Stimulated activated CD4-positive, alpha-beta T cell treated with anti-CD3 and anti-CD28 coated beads, Interleukin-2, amount 100 ng/mL, for 48 hours (primary cell): ENCODE measurements around the gene PPARD.
"Not testable (repeated sequence)": the region's sequence is repeated elsewhere in the genome, so short reads cannot be mapped to it uniquely, and the experiment has no call there.

Experiments
- DNase-seq, 2 donors: peaks; one replicate each; pipeline ENCODE4 v3.0.0-alpha.2; 2020

PPARD gene

DNA sequence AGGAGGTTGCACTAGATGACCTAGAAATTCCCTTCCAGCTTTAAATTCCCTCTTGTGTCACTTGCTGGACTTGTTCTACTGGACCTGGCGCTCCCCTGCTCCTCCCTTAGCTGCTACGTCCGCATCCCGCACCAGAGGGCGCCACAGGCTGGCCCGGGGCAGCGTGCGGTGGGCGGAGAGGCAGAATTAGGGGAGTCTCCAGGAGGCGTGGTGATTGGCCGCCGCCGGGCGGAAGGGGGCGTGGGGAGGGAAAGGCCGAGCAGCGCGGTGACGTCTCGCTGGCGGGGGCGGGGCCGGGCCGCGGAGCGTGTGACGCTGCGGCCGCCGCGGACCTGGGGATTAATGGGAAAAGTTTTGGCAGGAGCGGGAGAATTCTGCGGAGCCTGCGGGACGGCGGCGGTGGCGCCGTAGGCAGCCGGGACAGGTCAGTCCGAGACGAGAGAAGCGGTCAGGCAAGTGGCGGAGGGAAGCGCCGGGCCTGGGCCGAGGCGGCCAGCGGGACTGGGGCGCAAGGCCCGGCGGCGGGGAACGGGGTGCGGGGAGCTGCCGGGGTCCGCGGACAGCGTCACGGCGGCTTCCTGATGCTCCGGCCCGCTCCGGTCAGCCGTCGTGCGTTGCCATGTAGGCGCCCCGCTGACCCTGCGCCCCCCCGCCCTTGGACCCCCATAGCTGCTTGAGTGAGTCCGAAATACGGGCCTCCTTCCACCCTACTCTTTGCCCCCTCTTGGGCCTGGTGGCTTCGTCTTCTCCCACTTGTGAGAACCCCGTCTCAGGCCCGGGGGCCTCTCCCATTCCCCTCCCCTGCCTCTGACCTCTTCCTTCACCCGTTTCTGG lies at the start of gene PPARD:
TSS of gene PPARD (plus strand) at position 301 of the 834 bp plus-strand sequence. CDS start 68,530 bp downstream, outside the sequence.
- peak; percentile 99 for DNase-seq

DNA sequence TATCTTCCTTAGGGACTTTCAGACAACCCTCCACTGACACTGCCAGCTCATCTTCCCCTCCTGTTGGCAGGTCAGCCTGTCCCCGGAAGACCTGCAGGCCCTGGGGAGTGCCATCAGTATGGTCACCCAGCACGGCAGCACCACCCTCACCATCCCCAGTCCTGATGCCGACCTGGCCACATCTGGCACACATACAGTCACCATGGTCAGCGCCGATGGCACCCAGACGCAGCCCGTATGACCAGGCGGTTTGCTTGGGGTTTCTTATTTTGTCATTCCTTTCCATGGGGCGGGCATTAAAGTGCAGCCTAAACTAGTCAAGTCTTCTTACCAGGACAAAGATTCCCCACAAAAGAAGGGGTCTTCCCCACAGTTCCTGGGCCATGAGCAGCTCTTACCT lies 48.7 kb upstream of the PPARD start:
- no peak for DNase-seq

DNA sequence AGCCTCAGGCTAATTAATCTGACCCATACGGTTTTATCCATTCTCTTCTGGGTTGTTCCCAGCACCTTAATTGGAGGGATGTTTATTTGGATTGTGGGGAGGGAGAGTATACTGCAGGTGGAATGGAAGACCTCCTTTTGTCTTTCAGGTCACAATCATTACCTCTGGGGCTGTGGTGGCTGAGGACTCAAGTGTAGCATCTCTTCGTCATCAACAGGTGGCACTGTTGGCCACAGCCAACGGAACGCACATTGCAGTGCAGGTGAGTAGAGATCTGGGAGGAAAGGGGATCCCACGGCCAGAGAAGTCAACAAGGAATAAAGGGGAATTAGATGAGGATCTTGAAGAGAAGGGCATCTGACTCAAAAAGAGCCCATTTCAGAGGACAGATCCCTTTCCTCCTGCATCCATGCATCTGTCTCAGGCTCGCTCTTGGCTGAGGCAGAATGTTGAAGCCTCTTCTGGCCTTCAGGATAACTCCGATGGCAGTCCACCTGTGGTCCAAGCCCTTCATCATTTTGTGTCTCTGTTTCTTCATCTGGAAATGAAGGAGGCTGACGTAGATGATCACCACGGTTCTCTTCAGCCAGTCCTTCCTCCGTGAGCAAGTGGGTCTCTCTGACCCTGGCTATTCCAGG lies 47.9 kb upstream of the PPARD start:
- DNase-seq: peak in 1 of 2 donors; percentile 39

DNA sequence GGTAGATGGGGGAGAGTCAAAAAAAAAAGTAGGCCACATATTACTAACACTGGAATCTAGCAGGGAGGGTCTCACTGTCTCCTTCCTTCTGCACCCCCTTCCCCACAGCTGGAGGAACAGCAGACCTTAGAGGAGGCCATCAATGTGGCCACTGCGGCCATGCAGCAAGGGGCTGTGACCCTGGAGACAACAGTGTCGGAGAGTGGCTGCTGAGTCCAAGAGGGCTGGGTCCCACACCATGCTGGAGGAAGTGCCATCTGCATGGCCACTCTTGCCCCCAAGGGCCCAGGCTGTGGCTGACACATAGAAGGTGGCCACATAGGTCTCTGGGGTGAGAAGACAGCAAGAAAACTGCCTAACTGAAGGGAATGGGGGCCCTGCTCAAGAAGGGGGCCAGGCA lies 47.3 kb upstream of the PPARD start:
- DNase-seq: no peak

DNA sequence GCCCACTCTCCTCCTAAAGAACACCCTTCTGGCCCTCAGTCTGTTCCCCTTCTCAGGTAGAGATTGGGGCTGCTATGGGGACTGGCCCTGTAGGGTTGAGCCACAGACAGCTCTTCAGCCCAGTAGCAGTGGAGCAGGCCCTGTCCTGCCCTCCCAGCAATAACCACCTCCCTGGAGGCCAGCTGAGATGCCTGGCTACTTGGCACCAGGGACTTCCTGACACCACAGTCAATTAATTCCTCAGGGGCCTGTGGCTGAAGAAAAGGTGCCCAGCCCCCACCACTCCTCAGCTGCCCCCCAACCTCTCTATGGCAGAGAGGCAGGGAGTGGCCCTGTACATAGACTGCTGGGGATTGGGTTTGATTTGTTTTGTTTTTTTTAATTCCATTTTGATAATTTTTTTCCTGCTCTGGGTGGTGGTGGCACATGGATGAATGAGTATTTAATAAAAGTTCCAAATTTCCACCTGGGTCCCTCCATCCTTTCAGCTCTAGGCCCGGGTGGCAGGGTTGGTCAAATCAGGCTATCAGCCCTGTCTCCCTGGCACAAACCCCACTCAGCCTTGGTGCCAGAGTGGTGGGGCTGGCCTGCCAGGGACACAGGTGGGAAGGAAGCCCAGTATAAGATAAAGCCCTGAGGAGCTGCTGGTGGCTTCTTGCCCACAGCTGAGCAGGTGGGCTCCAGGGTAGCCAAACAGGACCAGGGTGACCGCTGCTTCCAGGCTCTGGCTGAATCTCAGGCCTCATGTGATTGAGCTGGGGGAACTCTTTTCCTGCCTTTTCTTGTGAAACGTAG lies 46.6 kb upstream of the PPARD start:
- no peak for DNase-seq

DNA sequence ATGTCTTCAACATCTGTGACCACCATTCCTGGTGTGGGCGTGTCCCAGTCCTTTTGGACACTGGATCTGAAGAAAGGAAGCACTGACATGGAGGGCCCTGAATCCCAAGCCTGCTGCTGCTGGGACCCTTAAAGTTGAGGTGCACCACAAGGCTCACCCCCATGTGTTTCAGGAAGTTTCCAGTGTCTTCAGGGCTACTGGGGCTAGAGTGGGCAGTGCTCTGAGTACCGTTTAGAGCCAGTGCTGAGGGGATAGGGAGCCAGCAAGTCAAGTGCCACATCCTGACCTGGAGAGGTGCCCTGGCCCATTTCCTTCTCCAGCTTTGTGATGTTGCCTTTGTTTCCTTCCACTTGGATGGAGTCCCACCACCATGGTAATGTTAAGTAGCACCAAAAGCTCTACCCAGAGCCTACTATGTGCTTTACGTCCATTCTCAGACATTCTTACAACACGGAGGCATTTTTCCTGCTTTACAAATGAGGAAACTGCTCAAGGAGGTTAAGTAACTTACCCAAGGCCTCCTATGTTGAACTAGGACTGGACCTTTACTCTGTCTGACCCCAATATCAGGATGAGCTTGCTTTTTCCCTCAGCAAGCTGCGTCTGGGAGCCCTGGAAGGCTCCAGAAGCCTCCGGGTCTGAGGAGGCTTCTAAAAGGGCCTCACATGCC lies 45.3 kb upstream of the PPARD start:
- no peak for DNase-seq

DNA sequence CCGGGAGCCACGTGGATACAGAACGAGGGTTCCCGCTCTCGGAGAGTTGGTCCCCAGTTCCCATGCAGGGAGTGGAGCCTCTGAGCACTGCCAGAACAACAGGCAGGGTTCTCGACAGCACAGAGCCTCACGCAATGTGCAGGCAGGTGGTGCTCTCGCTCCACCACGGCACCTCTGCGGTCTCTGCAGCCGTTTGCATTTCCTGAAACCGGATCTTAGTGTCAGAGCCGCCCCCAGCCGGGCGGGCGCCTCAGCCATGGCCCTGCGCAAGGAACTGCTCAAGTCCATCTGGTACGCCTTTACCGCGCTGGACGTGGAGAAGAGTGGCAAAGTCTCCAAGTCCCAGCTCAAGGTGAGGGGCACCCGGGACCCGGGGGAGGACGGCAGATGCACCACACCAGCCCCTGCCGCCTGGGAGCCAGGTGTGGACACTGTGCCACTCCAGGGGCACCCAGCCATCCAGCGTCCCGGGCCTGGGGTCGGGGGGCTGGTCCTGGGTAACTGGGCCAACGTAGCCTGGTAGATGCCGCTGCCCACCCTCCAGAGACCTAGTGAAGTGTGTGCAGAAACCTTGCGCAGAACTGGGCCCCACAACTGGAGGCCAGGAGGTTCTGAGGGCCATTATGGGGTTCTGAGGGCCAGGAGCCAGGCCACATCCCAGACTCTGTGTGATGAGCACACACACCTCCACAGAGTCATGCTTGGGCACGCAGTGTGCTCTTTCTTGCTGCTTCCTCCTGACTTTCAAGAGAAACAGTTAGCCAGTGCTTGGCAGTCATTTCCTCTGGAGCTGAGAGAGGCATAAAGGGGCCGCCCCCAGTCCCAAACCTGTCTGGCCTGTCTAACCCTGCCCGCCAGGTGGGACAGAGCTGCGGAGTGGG lies 44.5 kb upstream of the PPARD start, which contains the start of gene DEF6:
TSS of gene DEF6 (plus strand) at position 218 of the 881 bp plus-strand sequence. CDS start at position 257, 39 bp downstream.
- DNase-seq: peak; percentile 74 to 78

DNA sequence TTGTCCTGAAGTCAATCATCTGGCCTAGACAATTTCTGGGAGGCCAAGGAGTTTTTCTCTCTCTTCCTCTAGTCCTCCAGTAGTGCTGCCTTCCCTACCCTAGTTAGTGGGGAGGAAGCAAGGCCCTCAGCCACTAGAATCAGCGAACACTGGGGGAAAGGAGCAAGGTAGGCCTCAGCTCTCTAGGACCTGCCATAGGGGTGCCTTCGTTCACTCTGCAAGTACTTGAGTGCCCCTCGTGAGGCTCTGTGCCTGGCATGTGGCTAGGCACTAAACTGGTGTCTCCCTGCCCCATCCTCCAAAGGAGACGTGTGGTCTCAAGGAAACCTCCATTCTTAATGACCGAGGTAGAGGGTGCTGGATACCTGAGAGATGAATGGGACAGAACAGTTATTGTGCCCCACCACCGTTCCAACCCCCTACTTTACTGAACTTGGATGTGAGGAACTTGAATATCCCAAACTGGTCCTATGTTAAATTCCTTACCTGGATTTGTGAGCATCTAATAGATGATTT lies 43.7 kb upstream of the PPARD start:
- DNase-seq: no peak

DNA sequence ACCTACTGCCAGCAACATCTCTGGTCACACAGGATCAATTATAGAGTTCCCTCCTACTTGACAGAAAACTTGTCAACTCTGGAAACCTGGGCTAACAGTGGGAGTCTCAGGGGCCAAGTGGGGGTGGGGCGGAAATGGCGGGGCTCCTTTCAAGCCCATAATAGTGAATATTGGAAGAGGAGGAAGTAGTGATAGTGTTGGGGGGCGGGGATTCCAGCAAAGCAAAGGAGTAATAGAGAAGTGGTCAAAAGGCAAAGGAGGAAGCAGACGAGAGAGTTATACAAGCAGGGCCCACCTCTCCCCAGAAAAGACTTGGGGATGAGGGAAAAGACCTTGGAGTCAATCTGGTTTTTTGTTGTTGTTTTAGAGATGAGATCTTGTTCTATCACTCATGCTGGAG lies 42.7 kb upstream of the PPARD start:
- DNase-seq: no peak

DNA sequence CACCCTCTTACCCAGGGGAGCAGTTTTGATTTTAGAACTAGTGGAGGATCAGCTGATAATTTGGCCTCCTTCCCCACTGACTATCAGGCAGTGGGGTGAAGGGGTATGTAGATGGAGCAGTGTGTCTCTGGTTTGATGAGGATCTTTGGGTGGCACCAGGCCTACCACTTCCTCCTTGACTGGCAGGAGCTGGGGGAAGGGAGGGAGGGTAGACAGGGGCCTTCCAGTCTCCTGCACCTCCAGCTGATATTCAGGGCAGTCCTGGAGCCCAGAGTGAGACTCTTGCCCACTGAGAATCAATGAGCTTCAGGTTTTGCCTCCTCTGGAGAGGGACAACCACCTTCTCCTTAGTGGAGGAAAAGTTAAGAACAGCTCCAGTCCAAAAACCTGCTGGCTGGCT lies 41.5 kb upstream of the PPARD start:
- no peak for DNase-seq

DNA sequence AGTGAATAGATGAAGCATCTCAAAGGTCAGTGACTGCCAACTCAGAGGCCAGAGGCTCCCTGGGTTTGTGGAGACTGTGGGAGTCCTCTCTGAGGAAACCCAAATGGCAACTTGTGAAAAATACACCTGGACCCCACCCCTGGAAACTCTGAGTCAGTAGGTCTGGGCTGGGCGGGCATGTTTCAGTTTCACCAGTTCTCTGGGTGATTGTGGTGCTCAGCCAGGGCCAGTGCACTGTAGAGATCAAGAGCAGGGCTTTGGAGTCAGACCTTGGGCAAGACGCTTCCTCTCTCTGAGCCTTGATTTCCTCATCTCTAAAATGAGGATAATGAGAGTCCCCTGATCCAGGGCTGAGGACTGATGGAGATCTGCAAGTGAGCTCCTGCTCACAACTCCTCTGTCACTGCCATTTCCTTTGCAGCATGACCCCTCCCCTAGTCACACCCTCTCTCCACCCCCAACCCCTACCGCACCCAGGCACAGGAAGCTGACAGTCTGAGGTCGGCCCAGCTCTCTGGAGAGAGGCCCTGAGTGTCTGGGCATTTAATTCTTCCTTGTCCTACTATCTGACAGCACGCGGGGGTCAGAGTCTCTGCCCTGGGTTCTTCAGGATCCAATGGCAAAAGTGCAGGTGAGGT lies 39.6 kb upstream of the PPARD start:
- DNase-seq: peak; percentile 76 to 79

DNA sequence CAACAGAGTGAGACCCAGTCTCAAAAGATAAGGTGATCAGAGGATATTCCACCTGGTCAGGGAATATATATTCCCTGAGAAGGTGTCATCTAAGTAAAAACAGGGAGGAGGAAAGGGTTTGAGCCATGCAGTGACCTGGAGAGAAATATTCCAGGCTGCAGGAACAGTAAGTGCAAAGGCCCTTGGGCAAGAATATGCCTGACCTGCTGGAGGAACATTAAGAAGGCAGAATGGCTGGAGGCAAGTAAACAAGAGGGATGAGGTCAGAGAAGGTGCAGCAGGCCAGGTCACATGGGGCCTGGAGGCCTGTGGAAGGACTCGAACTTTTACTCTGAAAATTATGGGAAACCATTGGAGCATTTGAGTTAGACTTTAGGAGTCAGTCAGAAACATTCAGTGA lies 38.1 kb upstream of the PPARD start:
- DNase-seq: no peak

DNA sequence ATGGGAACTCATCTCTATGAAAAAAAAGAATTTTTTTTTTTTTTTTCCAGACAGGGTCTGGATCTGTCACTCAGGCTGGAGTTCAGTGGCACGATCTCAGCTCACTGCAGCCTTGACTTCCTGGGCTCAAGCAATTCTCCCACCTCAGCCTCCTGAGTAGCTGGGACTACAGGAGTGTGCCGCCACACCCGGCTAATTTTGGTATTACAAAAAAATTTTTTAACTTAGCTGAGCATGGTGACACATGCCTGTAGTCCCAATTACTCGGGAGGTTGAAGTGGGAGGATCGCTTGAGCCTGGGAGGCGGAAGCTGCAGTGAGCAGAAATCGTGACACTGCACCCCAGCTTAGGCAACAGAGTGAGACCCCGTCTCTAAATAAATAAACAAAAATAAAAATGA lies 37.2 kb upstream of the PPARD start:
- DNase-seq: no peak

DNA sequence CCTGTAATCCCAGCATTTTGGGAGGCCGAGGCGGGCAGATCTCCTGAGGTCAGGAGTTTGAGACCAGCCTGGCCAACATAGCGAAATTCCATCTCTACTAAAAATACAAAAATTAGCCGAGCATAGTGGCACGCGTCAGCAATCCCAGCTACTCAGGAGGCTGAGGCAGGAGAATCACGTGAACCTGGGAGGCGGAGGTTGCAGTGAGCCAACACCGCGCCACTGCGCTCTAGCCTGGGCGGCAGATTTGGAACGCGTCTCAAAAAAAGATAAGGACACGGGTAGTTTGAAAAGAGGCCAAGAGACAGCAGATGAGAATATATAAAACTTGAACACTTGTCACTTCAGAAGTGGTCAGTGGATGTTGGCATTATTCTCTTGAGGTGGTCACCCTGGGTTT lies 35.2 kb upstream of the PPARD start:
- not testable (repeated sequence) for DNase-seq

DNA sequence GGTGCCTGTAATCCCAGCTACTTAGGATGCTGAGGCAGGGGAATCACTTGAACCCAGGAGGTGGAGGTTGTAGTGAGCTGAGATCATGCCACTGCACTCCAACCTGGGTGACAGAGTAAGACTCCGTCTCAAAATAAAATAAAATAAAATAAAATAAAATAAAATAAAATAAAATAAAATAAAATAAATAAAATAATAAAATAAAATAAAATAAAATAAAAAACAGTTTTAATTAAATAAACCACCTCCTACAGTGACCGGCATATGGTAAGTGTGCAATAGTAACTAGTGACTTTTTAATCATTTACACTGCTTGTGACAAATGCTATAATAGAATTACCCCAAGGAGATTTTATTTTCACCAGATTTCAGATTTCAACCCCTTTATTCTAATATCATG lies 33.8 kb upstream of the PPARD start:
- DNase-seq: not testable (repeated sequence)

DNA sequence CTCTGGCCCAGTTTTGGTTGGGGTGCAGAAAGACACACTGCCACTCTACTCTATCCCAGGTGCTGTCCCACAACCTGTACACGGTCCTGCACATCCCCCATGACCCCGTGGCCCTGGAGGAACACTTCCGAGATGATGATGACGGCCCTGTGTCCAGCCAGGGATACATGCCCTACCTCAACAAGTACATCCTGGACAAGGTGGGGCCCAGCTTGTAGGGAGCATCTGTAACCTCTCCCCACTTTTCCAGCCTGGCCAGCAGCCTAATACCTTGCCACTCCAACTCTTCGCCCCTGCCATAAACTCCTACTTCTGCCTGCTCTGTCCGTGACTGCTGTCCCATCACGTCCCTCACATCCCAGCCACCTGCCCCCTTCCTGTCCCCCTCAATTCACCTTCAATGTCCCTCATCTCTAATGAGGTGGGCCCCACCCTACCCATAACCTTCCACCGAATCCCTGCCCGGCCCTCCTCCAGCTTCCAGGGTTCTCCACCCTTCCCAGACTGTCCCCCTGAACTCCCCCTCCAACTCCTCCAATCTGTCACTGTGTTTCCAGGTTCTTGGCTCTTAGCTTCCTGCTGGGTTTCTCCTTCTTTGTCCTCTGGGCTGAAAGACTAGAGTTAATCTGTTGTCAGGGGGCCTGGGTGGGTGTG lies 32.6 kb upstream of the PPARD start:
- DNase-seq: no peak

DNA sequence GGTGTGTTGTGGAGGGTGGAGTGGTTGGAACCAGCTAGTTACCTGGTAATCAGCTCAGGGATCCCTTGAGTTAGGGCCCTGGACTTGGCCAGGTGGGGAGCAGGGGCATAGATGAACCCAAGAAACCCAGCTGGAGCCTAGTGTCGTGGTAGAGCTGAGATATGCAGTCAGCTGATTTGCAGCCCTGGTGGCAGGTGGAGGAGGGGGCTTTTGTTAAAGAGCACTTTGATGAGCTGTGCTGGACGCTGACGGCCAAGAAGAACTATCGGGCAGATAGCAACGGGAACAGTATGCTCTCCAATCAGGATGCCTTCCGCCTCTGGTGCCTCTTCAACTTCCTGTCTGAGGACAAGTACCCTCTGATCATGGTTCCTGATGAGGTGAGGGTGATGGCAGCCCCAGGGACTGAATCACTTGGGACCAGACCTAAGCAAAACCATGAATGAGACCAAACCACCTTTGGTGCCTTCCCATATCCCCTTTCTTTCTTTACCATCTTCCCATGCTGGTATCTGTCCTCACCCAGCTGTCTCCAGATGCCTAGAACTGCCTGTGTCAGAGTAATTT lies 32.0 kb upstream of the PPARD start:
- no peak for DNase-seq

DNA sequence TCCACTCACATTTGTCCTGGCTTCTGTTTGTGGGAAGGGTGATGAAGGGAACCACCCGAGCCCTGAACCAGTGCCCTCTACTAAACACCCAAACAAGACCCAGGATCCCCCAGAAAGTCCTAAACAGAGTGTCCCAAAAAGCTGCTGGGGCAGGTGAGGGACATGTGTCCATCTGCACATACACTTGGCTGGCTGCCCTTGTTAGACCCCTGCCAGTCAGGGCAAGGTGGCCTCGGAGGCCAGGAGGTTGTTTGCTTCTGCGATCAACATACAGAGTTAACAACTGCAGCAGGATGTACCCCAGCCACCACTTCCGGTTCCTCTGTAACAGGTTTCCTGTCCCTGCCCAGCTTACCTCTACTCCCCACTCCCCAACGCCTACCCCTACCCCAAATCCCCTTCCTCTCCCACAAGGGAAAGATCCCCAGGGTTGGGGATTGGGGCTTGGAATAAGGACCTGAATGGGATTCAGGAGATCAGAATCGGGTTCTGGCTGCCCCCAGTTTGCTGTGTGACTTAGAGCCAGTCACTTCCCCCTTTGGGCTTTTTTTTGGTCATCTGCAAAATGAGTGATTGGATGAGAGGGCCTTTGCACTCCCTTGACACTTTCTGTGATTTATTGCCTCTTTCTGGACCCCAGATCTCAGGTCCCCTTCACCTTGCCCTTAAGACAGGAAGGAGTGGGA lies 30.8 kb upstream of the PPARD start:
- DNase-seq: no peak

DNA sequence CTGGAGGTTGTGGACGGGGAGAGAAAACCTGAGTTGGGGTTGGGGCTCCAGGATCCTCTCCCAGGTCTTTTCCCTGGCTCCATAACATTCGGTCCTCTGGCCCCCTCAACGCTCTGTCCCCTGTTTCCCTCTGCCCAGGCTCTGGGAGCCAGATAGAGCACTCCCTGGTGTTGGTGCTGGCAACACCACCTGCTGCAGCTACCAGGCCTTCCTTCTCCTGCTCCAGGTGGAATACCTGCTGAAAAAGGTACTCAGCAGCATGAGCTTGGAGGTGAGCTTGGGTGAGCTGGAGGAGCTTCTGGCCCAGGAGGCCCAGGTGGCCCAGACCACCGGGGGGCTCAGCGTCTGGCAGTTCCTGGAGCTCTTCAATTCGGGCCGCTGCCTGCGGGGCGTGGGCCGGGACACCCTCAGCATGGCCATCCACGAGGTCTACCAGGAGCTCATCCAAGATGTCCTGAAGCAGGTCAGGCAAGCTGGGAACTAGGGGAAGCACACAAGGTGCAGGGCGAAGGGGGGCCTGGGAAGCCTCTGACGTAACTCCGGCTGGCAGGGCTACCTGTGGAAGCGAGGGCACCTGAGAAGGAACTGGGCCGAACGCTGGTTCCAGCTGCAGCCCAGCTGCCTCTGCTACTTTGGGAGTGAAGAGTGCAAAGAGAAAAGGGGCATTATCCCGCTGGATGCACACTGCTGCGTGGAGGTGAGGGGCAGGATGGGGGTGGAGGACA lies 30.1 kb upstream of the PPARD start:
- DNase-seq: no peak
